Activated naive CD4-positive, alpha-beta T cell treated with anti-CD3 and anti-CD28 coated beads, Interleukin-2, amount 10 ng/mL, durations not matched to agents 7 days and 5 days (primary cell): ENCODE results near the gene PADI6.
A peak's percentile ranks its signal among the peaks of the same experiment; 100 is the strongest.

Experiments used
- CTCF ChIA-PET: fragments of 350-600 bp; sonication (Branson Sonifier 250); formaldehyde crosslinking; loops from one replicate; lab custom pipeline; 2021; ENCODE audit warnings: antibody characterized with exemption; lab: Charles Lee
- DNase-seq: peaks from one replicate; pipeline ENCODE4 v3.0.0-alpha.2; 2020
- H3K27ac Mint-ChIP-seq: one replicate; pipeline ENCODE4 v1.8.0; 2021; ENCODE audit warnings: mild to moderate bottlenecking, moderate library complexity, mixed read lengths
- H3K27me3 Mint-ChIP-seq: one replicate; pipeline ENCODE4 v1.8.0; 2021; ENCODE audit warnings: mild to moderate bottlenecking, mixed read lengths
- H3K36me3 Mint-ChIP-seq: one replicate; pipeline ENCODE4 v1.8.0; 2021; ENCODE audit warnings: mixed read lengths
- H3K4me1 Mint-ChIP-seq: one replicate; pipeline ENCODE4 v1.8.0; 2021; ENCODE audit warnings: mixed read lengths
- H3K4me3 Mint-ChIP-seq: one replicate; pipeline ENCODE4 v1.8.0; 2021; ENCODE audit warnings: mild to moderate bottlenecking, moderate library complexity, mixed read lengths
- H3K9me3 Mint-ChIP-seq: one replicate; pipeline ENCODE4 v1.8.0; 2021; ENCODE audit warnings: mixed read lengths

PADI6 gene

DNA sequence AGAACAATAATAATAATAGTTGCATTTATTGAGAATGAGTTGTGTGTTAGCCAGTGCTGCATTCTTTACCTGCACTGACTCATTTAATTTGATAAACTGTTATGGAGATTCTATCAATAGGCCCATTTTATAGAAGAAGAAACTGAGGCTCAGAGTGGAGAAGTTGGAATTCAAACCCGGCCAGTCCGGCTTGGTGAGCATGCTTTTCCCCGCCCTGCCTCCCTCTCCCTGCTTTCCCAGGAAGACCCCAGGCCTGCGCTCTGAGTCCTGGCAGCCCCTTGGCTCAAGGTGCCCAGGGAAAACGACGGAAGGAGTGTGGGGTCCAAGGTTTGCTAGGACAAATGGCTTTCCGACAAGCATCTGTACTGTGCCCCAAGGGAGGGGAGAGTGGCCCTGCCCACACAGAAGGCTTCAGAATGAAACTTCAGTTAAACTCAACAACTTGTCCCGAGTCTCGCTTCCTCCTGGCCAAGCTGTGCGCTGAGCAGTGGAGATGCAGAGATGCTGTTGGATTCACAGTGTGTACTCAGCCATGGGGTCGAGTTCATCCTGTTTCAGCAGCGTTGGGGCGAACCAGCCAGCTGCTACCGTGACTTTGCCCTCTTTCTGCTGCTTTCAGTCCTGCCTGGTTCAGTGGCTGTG is 23.3 kb upstream of the PADI6 start:
- Mint-ChIP-seq H3K4me1 (peaks cover 9% of the 10 kb centered on the region), H3K27ac (no peak overlapping the region), H3K9me3 (peaks cover under 1% of the 10 kb centered on the region), H3K36me3 (no peaks in the 10 kb centered on the region), H3K27me3 (peaks cover 6% of the 10 kb centered on the region), H3K4me3 (no peak overlapping the region)
- DNase-seq = no peak
- CTCF ChIA-PET = no interaction called here

- peaks cover 9% of the 10 kb centered on the region for H3K4me1 Mint-ChIP-seq
- DNase-seq = no peak
- H3K9me3 Mint-ChIP-seq = no peaks in the 10 kb centered on the region
- no peak overlapping the region for H3K4me3 Mint-ChIP-seq
- no peaks in the 10 kb centered on the region for H3K36me3 Mint-ChIP-seq
- peaks cover 6% of the 10 kb centered on the region for H3K27me3 Mint-ChIP-seq
- CTCF ChIA-PET = no interaction called here
- no peak overlapping the region for H3K27ac Mint-ChIP-seq
Measured at GRCh38 chr1:17350083-17350482, 21.9 kb upstream of the PADI6 start.

DNA sequence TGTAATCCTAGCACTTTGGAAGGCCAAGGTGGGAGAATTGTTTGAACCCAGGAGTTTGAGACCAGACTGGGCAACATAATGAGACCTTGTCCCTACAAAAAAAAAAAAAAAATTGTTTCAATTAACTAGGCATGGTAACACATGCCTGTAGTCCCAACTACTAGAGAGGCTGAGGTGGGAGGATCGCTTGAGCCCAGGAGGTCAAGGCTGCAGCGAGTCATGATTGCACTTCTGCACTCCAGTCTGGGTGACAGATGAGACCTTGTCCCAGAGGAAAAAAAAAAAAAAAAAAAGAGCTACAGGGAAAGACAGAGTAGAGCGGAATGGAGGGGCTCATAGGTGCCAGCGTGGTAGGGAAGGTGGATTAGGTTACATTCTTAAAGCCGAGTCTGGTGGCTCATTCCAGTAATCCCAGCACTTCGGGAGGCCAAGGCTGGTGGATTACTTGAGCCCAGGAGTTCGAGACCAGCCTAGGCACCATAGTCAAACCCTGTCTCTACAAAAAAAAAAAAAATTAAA is 21.0 kb upstream of the PADI6 start:
- Mint-ChIP-seq H3K4me3 (no peak overlapping the region), H3K27me3 (peaks cover 6% of the 10 kb centered on the region), H3K9me3 (no peaks in the 10 kb centered on the region), H3K36me3 (no peaks in the 10 kb centered on the region), H3K27ac (no peak overlapping the region), H3K4me1 (peaks cover 13% of the 10 kb centered on the region)
- CTCF ChIA-PET = no interaction called here
- DNase-seq = no peak

DNA sequence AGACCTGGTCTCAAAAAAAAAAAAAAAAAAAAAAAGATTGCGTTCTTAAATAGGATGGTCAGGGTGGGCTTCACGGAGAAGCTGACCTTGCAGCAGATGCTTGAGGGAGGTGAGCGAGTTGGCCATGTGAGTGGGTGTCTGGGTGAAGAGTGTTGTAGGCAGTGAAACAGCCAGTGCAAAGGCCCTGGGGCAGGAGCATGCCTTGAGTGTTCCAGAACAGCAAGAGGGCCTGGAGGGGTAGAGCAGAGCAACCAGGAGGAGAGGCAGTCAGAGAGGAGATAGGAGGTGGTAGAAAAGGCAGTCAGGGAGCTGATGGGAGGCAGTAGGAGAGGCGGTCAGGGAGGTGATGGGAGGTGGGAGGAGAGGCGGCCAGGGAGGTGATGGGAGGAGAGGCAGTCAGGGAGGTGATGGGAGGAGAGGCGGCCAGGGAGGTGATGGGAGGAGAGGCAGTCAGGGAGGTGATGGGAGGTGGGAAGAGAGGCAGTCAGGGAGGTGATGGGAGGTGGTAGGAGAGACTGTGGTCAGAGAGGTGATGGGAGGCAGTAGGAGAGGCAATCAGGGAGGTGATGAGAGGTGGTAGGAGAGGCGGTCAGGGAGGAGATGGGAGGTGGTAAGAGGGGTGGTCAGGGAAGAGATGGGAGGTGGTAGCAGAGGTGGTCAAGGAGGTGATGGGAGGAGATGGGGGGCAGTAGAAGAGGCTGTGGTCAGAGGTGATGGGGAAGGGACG is 20.2 kb upstream of the PADI6 start:
- H3K9me3 Mint-ChIP-seq = no peaks in the 10 kb centered on the region
- peaks cover 20% of the 10 kb centered on the region for H3K4me1 Mint-ChIP-seq
- CTCF ChIA-PET = interaction anchor here (0.6 kb wide), 1 partner anchor 69 kb away, joined by 4 read pairs; no protein-coding TSS in a partner anchor
- peak overlapping the region; percentile 60 for H3K27ac Mint-ChIP-seq
- no peak overlapping the region for H3K4me3 Mint-ChIP-seq
- no peaks in the 10 kb centered on the region for H3K36me3 Mint-ChIP-seq
- DNase-seq = no peak
- H3K27me3 Mint-ChIP-seq = peaks cover 6% of the 10 kb centered on the region

DNA sequence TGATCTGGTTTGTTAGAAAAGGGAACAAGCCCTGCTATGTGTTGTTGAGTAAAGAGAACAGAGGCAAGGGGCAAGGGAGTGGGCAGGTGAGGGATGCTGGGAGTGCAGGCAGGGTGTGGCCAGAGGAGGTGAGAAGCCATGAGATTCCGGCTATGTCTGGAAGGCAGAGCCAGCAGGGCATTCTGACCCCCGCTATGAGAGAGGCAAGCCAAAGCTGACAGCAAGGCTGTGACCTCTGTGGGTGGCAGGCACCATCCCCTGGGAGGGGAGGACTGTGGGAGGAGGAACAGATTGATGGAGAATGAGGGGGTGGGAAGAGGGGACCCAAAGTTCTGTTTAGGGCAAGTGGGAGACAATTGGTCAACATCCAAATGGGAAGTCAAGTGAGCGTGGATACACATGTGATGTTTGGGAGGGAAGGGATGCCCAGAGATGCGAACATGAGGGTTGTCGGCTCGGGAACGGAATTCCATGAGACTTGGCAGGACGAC is 19.5 kb upstream of the PADI6 start:
- no peak overlapping the region for H3K4me3 Mint-ChIP-seq
- H3K27me3 Mint-ChIP-seq = peaks cover 6% of the 10 kb centered on the region
- CTCF ChIA-PET = no interaction called here
- no peak overlapping the region for H3K27ac Mint-ChIP-seq
- no peak for DNase-seq
- H3K9me3 Mint-ChIP-seq = no peaks in the 10 kb centered on the region
- H3K36me3 Mint-ChIP-seq = no peaks in the 10 kb centered on the region
- peaks cover 21% of the 10 kb centered on the region for H3K4me1 Mint-ChIP-seq

DNA sequence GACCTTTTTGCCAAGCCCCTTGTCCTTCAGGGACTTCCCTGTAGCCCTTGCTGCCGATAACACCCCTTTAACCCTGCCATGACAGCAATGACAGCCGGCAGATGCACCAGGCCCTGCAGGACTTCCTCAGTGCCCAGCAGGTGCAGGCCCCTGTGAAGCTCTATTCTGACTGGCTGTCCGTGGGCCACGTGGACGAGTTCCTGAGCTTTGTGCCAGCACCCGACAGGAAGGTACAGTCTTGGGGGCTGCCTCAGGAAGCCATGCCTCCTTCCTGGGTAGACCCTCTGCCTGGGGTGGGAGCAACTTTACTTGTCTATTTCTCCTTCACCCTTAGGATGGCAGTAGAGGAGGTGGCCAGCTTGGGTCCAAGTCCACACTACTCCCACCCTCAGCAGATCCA is 16.1 kb upstream of the PADI6 start:
- DNase-seq = peak; percentile 50
- H3K27ac Mint-ChIP-seq = peak overlapping the region; percentile 60
- no peaks in the 10 kb centered on the region for H3K9me3 Mint-ChIP-seq
- peak overlapping the region; percentile 55 for H3K4me3 Mint-ChIP-seq
- H3K27me3 Mint-ChIP-seq = peaks cover 6% of the 10 kb centered on the region
- H3K36me3 Mint-ChIP-seq = no peaks in the 10 kb centered on the region
- peaks cover 12% of the 10 kb centered on the region for H3K4me1 Mint-ChIP-seq
- CTCF ChIA-PET = interaction anchor here (1.4 kb wide), 2 partner anchors 17 to 19 kb away, joined by 4 read pairs; no protein-coding TSS in a partner anchor

- Mint-ChIP-seq H3K4me1 (peaks cover 12% of the 10 kb centered on the region), H3K4me3 (peak overlapping the region; percentile 55), H3K27ac (peak overlapping the region; percentile 60), H3K36me3 (no peaks in the 10 kb centered on the region), H3K9me3 (no peaks in the 10 kb centered on the region), H3K27me3 (peaks cover 6% of the 10 kb centered on the region)
- CTCF ChIA-PET = interaction anchor here (1.4 kb wide), 1 partner anchor 20 kb away, joined by 4 read pairs; no protein-coding TSS in a partner anchor
- peak; percentile 37 for DNase-seq
Measured at GRCh38 chr1:17356387-17357026, 15.5 kb upstream of the PADI6 start.

GRCh38 chr1:17358557-17358956 is 13.4 kb upstream of the PADI6 start:
- Mint-ChIP-seq H3K4me1 (peaks cover 12% of the 10 kb centered on the region), H3K36me3 (no peaks in the 10 kb centered on the region), H3K4me3 (no peak overlapping the region), H3K27ac (no peak overlapping the region), H3K27me3 (no peaks in the 10 kb centered on the region), H3K9me3 (no peaks in the 10 kb centered on the region)
- DNase-seq = no peak
- CTCF ChIA-PET = no interaction called here

GRCh38 chr1:17359031-17359430 is 13.0 kb upstream of the PADI6 start:
- Mint-ChIP-seq H3K9me3 (no peaks in the 10 kb centered on the region), H3K27ac (no peak overlapping the region), H3K4me1 (peaks cover 12% of the 10 kb centered on the region), H3K4me3 (no peak overlapping the region), H3K36me3 (no peaks in the 10 kb centered on the region), H3K27me3 (no peaks in the 10 kb centered on the region)
- CTCF ChIA-PET = no interaction called here
- no peak for DNase-seq

- H3K4me1 Mint-ChIP-seq = peaks cover 12% of the 10 kb centered on the region
Measured at GRCh38 chr1:17359808-17360207, 12.2 kb upstream of the PADI6 start.

DNA sequence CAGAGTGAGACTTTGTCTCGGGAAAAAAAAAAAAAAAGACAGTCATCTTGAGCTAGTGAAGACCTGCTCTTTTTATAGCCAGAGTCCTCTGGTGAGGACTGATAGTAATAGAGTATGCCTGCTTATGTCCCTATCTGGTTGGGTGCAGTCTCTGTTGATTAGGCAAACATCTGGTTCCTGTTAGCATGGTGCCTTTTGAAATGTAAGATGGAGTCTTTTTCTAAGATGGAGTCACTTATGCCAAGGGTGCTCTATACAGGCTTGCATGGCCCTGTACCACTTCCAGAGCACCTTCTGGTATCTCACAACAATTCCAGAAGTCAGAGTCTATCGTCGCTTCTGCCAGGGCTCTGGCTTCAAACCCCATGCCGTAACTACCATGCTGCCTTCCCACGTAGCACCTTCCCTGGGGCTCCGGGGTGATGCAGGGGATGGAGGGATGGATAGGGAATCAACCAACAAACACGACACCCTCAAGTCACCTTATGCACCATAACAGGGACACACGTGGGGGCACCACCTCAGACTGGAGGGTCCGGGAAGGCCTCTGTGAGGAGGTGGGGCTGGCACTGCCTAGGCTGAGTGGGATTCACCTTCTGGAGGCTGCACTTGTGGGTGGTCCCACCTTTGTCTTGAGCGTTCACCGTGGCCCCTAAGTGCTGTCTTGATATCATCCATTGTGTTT is 11.6 kb upstream of the PADI6 start:
- Mint-ChIP-seq H3K36me3 (no peaks in the 10 kb centered on the region), H3K27me3 (no peaks in the 10 kb centered on the region), H3K4me3 (no peak overlapping the region), H3K27ac (no peak overlapping the region), H3K9me3 (no peaks in the 10 kb centered on the region), H3K4me1 (peaks cover 12% of the 10 kb centered on the region)
- DNase-seq = no peak
- CTCF ChIA-PET = no interaction called here

More at GRCh38 chr1:17359808-17360207, 12.2 kb upstream of the PADI6 start:
- Mint-ChIP-seq H3K4me3 (no peak overlapping the region), H3K27me3 (no peaks in the 10 kb centered on the region), H3K27ac (no peak overlapping the region), H3K9me3 (no peaks in the 10 kb centered on the region), H3K36me3 (no peaks in the 10 kb centered on the region)
- no peak for DNase-seq
- CTCF ChIA-PET = no interaction called here

DNA sequence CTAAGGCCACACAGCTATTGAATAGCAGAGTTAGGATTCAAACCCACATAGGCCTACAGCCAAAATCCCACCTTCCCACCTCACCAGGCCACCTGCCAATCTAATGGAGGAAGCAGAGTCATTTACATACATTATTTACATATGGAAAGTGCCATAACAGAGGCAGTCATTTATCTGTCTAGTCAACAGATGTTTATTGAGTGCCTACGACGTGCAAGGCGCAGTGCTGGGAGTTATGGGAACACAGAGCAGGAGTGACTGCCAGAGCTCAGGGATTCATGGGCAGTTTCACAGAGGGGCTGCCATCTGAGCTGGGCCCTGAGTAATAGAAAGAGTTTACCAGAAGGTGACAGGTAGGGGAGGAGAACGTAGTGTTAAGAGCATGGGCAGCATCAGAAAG is 10.3 kb upstream of the PADI6 start:
- Mint-ChIP-seq H3K36me3 (no peaks in the 10 kb centered on the region), H3K4me3 (no peak overlapping the region), H3K9me3 (no peaks in the 10 kb centered on the region), H3K4me1 (peaks cover 2% of the 10 kb centered on the region), H3K27ac (no peak overlapping the region), H3K27me3 (peaks cover 10% of the 10 kb centered on the region)
- DNase-seq = no peak
- CTCF ChIA-PET = no interaction called here

DNA sequence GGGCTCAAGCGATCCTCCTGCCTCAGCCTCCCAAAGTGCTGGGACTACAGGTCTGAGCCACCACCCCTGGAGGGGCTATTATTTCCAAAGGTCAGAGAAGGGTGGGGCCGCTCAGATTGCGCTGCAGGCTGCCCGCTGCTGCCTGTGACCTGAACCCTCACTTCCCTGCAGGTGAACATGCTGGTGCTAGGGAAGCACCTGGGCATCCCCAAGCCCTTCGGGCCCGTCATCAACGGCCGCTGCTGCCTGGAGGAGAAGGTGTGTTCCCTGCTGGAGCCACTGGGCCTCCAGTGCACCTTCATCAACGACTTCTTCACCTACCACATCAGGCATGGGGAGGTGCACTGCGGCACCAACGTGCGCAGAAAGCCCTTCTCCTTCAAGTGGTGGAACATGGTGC is 8.6 kb upstream of the PADI6 start:
- CTCF ChIA-PET = no interaction called here
- no peak overlapping the region for H3K27ac Mint-ChIP-seq
- no peak for DNase-seq
- H3K4me3 Mint-ChIP-seq = no peak overlapping the region
- H3K27me3 Mint-ChIP-seq = peaks cover 16% of the 10 kb centered on the region
- H3K36me3 Mint-ChIP-seq = no peaks in the 10 kb centered on the region
- no peaks in the 10 kb centered on the region for H3K9me3 Mint-ChIP-seq
- no peaks in the 10 kb centered on the region for H3K4me1 Mint-ChIP-seq

DNA sequence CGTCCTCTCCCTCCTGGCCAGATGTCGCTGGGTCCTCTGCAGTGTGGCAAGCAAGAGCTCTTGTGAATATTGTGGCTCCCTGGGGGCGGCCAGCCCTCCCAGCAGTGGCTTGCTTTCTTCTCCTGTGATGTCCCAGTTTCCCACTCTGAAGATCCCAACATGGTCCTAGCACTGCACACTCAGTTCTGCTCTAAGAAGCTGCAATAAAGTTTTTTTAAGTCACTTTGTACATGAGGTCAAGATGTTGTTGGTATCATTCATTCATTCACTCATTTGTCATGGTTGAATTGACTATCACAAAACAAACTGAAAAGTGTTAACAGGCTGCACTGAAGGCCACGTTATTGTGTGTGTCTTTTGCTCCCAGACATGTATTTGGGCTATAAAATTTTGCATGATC is 8.2 kb upstream of the PADI6 start:
- CTCF ChIA-PET = no interaction called here
- H3K36me3 Mint-ChIP-seq = no peaks in the 10 kb centered on the region
- H3K4me3 Mint-ChIP-seq = no peak overlapping the region
- H3K27me3 Mint-ChIP-seq = peaks cover 16% of the 10 kb centered on the region
- H3K4me1 Mint-ChIP-seq = no peaks in the 10 kb centered on the region
- H3K27ac Mint-ChIP-seq = no peak overlapping the region
- DNase-seq = no peak
- H3K9me3 Mint-ChIP-seq = no peaks in the 10 kb centered on the region
